Colonic mucosa (tissue), 4 donors: ENCODE data around the gene TMPRSS5. TPM values are rescaled to one million over a fixed set of nuclear protein-coding genes. Genes with fewer than 3 reads are reported as not detected.
"Not testable (repeated sequence)": the region's sequence is repeated elsewhere in the genome, so short reads cannot be mapped to it uniquely, and the experiment has no call there.

Experiments used
- DNase-seq: peaks from one replicate; pipeline ENCODE4 v3.0.0-alpha.2; 2020
- H3K27ac ChIP-seq: fragments of 200-600 bp; one replicate; pipeline ENCODE4 v1.8.0; 2021
- H3K27me3 ChIP-seq: fragments of 200-600 bp; one replicate; pipeline ENCODE4 v1.8.0; 2021
- H3K36me3 ChIP-seq: fragments of 200-600 bp; one replicate; pipeline ENCODE4 v1.8.0; 2021
- H3K4me1 ChIP-seq: fragments of 200-600 bp; one replicate; pipeline ENCODE4 v1.8.0; 2021; ENCODE audit warnings: mild to moderate bottlenecking
- H3K4me3 ChIP-seq: fragments of 200-600 bp; one replicate; pipeline ENCODE4 v1.8.0; 2021
- H3K9ac ChIP-seq, 2 donors: one replicate each; pipeline ENCODE4 v1.7.0; 2013; ENCODE audit warnings: control low read depth in 2 of 2, low read depth in 2 of 2, low read length in 2 of 2
- H3K9me3 ChIP-seq: fragments of 200-600 bp; one replicate; pipeline ENCODE4 v1.8.0; 2021
- intact Hi-C: fragments of 100-400 bp; cut with DNase I; formaldehyde crosslinking; loops from one replicate; pipeline ENCODE4 v1.14.1; 2022
- total RNA-seq, 2 donors: library from RNA; stranded (reverse); fragmentation: NEBNext Ultra II Directional in 1 of 2; extraction: Animal tissue kit (Norgen Biotek cat#: 25700) in 1 of 2; gene quantifications; one replicate each; pipeline ENCODE4 v1.2.1, GENCODE V29; 2021
- TF ChIP-seq, protein P1 (sequence below): fragments of 200-600 bp; IDR thresholded peaks from one replicate; pipeline ENCODE4 v1.8.0; 2022; ENCODE audit warnings: antibody characterized with exemption, mild to moderate bottlenecking
- donor health status: healthy.
- donor health status: DM: no; HTN: no; CAD: no.
- donor health status: DM: no; HTN: no; CAD: no.

TMPRSS5 gene
- total RNA-seq, 2 donors from 2014 or later, result 0.11 to 0.59 TPM

DNA sequence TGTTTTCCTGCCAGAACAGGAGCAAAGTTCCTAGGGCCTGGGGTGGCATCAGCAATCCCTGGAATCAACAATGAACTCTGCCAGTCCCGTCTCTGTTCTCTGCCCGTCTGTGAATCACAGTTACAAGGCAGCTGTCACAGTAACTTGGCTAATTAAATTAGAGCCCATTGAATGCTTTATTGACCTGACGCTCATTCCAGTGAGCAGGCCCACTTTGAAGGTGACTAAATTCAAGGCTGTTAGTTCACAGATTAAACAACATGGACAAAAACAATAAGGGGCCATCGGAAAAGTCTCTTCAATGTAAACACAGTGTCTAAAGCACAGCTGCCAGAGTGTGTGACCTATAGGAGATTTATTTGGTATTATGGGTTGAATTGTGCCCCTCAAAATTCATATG lies 17.7 kb upstream of the TMPRSS5 start:
- intact Hi-C loops, result no loop called here
- TF ChIP-seq, protein P1, sequence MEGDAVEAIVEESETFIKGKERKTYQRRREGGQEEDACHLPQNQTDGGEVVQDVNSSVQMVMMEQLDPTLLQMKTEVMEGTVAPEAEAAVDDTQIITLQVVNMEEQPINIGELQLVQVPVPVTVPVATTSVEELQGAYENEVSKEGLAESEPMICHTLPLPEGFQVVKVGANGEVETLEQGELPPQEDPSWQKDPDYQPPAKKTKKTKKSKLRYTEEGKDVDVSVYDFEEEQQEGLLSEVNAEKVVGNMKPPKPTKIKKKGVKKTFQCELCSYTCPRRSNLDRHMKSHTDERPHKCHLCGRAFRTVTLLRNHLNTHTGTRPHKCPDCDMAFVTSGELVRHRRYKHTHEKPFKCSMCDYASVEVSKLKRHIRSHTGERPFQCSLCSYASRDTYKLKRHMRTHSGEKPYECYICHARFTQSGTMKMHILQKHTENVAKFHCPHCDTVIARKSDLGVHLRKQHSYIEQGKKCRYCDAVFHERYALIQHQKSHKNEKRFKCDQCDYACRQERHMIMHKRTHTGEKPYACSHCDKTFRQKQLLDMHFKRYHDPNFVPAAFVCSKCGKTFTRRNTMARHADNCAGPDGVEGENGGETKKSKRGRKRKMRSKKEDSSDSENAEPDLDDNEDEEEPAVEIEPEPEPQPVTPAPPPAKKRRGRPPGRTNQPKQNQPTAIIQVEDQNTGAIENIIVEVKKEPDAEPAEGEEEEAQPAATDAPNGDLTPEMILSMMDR, result no peak
- DNase-seq, result no peak
- Histone ChIP-seq H3K36me3 (no peaks in the 10 kb centered on the region), H3K9me3 (no peaks in the 10 kb centered on the region), H3K27me3 (no peaks in the 10 kb centered on the region), H3K9ac (no peak overlapping the region), H3K4me1 (no peaks in the 10 kb centered on the region), H3K4me3 (no peak overlapping the region), H3K27ac (no peak overlapping the region)

DNA sequence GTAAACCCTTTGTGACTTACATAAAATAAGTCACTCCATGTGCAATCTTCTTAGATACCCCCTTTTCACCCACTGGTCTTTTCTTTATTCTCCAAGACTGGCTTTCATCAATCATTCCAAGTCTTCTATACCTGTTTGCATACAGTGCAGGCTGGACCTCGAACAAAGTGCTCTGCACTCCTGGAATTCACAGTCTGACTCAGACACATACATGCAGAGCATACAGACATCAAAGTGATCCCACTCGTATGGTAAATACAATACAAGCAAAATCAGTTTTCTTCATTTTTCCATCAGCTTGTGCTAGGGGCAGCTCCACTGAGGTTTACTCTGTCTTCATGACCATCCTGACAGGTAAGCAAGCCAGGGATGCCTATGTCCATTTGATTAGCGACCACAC lies 16.8 kb upstream of the TMPRSS5 start:
- Histone ChIP-seq H3K4me1 (no peaks in the 10 kb centered on the region), H3K27ac (no peak overlapping the region), H3K27me3 (no peaks in the 10 kb centered on the region), H3K9ac (no peak overlapping the region), H3K36me3 (no peaks in the 10 kb centered on the region), H3K9me3 (no peaks in the 10 kb centered on the region), H3K4me3 (no peak overlapping the region)
- no peak for DNase-seq
- intact Hi-C loops, result no loop called here
- TF ChIP-seq, protein P1, result no peak

DNA sequence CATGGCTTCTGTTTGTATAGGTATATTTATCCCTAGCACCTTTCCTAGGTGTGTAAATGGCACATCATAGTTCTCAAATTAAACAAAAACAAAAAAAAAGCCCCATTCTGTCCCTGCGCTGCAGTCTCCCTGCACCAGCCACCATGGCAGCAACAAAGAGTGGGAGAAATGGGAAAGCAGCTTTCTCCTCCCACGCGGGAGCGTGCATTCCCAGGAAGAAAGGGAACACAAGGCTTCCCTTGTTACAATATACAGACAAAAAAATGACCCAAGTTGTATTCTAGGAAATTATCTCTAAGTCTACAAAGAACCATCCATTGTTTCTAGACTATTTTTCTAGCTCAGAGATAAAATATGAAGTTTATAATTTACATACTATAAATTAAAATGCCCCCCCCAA lies 16.1 kb upstream of the TMPRSS5 start:
- H3K4me3 ChIP-seq, result no peak overlapping the region
- H3K9me3 ChIP-seq, result no peaks in the 10 kb centered on the region
- H3K27ac ChIP-seq, result no peak overlapping the region
- H3K4me1 ChIP-seq, result no peaks in the 10 kb centered on the region
- H3K9ac ChIP-seq, result no peak overlapping the region
- no peaks in the 10 kb centered on the region for H3K36me3 ChIP-seq
- TF ChIP-seq, protein P1, result no peak
- intact Hi-C loops, result no loop called here
- DNase-seq, result no peak
- no peaks in the 10 kb centered on the region for H3K27me3 ChIP-seq

DNA sequence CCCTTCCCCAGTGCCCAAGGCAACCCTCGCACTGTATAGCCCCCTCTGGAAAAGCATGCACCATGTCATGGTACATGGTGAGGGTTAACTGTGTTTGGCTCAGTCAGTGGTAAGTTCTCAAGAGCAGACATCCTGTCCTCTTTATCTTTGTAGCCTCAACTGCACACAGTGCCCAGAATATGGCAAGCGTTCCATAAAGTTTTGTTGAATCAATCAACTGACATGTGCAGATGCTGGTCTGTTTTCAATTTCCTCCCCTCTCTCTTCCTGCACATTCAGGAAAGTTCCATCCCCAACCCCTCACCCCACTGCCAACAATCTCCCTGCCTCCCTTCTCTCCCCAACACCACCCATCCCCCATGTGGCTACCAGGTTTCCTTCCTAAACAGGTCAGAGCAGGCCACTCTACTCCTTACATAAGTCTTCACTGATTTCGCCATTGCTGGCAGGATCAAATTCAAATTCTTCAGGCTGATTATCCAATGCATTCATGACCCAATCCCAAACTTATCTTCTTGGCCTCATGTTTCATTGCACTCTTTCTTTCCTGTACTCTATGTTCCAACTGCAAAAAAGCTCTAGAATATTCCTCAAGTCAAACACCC lies 15.5 kb upstream of the TMPRSS5 start:
- no peaks in the 10 kb centered on the region for H3K4me1 ChIP-seq
- TF ChIP-seq, protein P1, result no peak
- no peaks in the 10 kb centered on the region for H3K9me3 ChIP-seq
- no peak overlapping the region for H3K4me3 ChIP-seq
- H3K9ac ChIP-seq, result no peak overlapping the region
- no peaks in the 10 kb centered on the region for H3K27me3 ChIP-seq
- no peak for DNase-seq
- no peaks in the 10 kb centered on the region for H3K36me3 ChIP-seq
- intact Hi-C loops, result no loop called here
- H3K27ac ChIP-seq, result no peak overlapping the region

DNA sequence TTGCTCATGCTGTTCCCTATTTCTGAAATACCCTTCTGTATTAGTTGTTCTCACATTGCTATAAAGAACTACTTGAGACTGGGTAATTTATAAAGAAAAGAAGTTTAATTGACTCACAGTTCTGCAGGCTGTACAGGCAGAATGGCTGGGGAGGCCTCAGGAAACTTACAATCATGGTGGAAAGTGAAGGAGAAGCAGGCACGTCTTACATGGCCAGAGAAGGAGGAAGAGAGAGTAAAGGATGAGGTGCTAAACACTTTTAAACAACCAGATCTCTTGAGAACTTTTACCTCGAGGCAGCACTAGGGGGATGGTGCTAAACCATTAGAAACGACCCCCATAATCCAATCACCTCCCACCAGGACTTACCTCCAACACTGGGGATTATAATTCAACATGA lies 14.4 kb upstream of the TMPRSS5 start:
- DNase-seq, intact Hi-C loops, H3K4me3 ChIP-seq, H3K9me3 ChIP-seq, H3K36me3 ChIP-seq, H3K9ac ChIP-seq, H3K4me1 ChIP-seq, H3K27ac ChIP-seq, H3K27me3 ChIP-seq: not testable (repeated sequence)

DNA sequence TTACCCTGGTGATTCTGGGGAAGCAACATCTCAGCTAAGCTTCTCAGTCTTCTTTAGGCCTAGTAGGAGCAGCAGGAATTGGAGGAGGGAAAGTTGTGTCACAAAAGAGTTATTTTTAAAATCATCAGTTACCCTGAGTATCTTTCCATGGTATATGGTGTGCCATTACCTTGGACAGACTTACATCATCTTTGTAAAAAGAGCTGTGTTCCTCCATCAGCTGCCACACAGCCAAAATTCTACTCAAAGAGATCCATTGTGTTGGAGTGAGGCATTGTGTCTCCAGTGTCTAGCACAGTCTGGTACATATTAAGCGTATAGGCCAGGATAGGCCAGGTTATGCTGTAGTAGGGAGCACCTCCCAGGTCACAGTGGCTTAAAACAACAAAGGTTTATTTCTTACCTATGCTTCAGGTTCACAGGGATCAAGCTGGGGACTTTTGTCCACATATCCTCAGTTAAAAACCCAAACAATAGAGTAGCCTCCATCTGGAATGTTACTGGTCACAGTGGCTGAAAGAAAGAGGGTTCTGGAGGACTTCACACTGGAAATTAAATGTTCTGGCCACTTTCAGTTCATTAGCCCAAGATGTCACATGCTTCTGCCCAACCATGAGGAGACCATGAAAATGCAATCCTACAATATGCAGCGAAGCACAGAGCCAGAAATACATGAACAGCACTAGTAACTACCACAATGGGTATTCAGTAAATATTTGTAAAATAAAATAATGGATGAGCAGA lies 9.9 kb upstream of the TMPRSS5 start:
- no peaks in the 10 kb centered on the region for H3K9me3 ChIP-seq
- no peaks in the 10 kb centered on the region for H3K4me1 ChIP-seq
- no peak for DNase-seq
- H3K9ac ChIP-seq, result no peak overlapping the region
- H3K27ac ChIP-seq, result no peak overlapping the region
- intact Hi-C loops, result loop anchor here (10.0 kb wide), 1 partner anchor 61 kb away; no protein-coding TSS in a partner anchor
- no peaks in the 10 kb centered on the region for H3K36me3 ChIP-seq
- TF ChIP-seq, protein P1, result no peak
- no peaks in the 10 kb centered on the region for H3K27me3 ChIP-seq
- no peak overlapping the region for H3K4me3 ChIP-seq
